ENCODE results near the gene KIAA1614.

Gene KIAA1614

GRCh38 chr1:180909005-180909414, 3.7 kb upstream of the KIAA1614 start:
- no peak for DNase-seq

- no peak for DNase-seq
Measured at GRCh38 chr1:180909462-180909976, 3.2 kb upstream of the KIAA1614 start.

GRCh38 chr1:180911640-180912191, 981 bp upstream of the KIAA1614 start:
- DNase-seq = no peak

- no peak for DNase-seq
Measured at GRCh38 chr1:180912211-180912800, 391 bp upstream of the KIAA1614 start.

GRCh38 chr1:180915426-180915965, 2.8 kb downstream of the KIAA1614 start:
- DNase-seq = no peak

GRCh38 chr1:180916012-180916770, 3.5 kb downstream of the KIAA1614 start:
- no peak for DNase-seq

- DNase-seq = no peak
Measured at GRCh38 chr1:180916771-180917170, 4.1 kb downstream of the KIAA1614 start.

- no peak for DNase-seq
Measured at GRCh38 chr1:180917306-180918065, 4.8 kb downstream of the KIAA1614 start.

GRCh38 chr1:180918519-180918918, 5.8 kb downstream of the KIAA1614 start:
- no peak for DNase-seq

GRCh38 chr1:180919183-180919700, 6.5 kb downstream of the KIAA1614 start:
- DNase-seq = no peak

GRCh38 chr1:180920193-180920592, 7.5 kb downstream of the KIAA1614 start:
- no peak for DNase-seq

GRCh38 chr1:180920702-180921101, 8.0 kb downstream of the KIAA1614 start:
- no peak for DNase-seq

GRCh38 chr1:180921386-180921785, 8.7 kb downstream of the KIAA1614 start:
- no peak for DNase-seq

- DNase-seq = no peak
Measured at GRCh38 chr1:180921891-180922630, 9.4 kb downstream of the KIAA1614 start.

GRCh38 chr1:180922631-180923015, 9.9 kb downstream of the KIAA1614 start:
- no peak for DNase-seq

GRCh38 chr1:180923021-180923841, 10.5 kb downstream of the KIAA1614 start:
- DNase-seq = no peak

GRCh38 chr1:180923887-180924286, 11.2 kb downstream of the KIAA1614 start:
- DNase-seq = no peak

GRCh38 chr1:180924939-180925338, 12.2 kb downstream of the KIAA1614 start:
- no peak for DNase-seq

- no peak for DNase-seq
Measured at GRCh38 chr1:180925471-180926051, 12.9 kb downstream of the KIAA1614 start.

- peak; percentile 7 for DNase-seq
Measured at GRCh38 chr1:180926164-180926981, 13.7 kb downstream of the KIAA1614 start.

All from CD4-positive, alpha-beta T cell treated with Interleukin-6 for 4 hours (primary cell).